GM12892 (cell line): Measurements from ENCODE around the gene ACTL6B.

ENCODE experiments used
- POLR2A ChIP-seq: IDR thresholded peaks from 2 replicates; pipeline ENCODE4 v1.6.1; 2011; ENCODE audit warnings: low read depth, low read length, control low read depth
- POLR2AphosphoS5 ChIP-seq: IDR thresholded peaks from 2 replicates; pipeline ENCODE4 v1.6.1; 2011; ENCODE audit warnings: low read depth, low read length, control low read depth

GRCh38 chr7:100614308-100614861, 41.9 kb downstream of the ACTL6B start:
- TF ChIP-seq POLR2A (no peak), POLR2AphosphoS5 (no peak)
